Heart left ventricle (tissue), 16 donors: ENCODE measurements around the gene STPG2. TPM values are rescaled to one million over a fixed set of nuclear protein-coding genes. Genes with fewer than 3 reads are reported as not detected.

ENCODE experiments used
- ATAC-seq, 4 donors: fragments of 200-7000 bp; cut with Tn5 transposase; one replicate each; pipeline ENCODE4 v1.9.1; 2020 to 2022; ENCODE audit warnings: moderate library complexity in 4 of 4, mild to moderate bottlenecking in 3 of 4, moderate number of reproducible peaks in 1 of 4
- DNase-seq, 5 donors: peaks; one replicate each; pipeline ENCODE4 v3.0.0-alpha.2; 2020
- H3K27ac ChIP-seq, 12 donors: fragments of 200-600 bp; sonication (generic) in 4 of 12; one replicate each; pipeline versions ENCODE4 v1.5.0 to v1.8.0; 2016 to 2022; ENCODE audit warnings: mild to moderate bottlenecking in 2 of 12
- H3K27me3 ChIP-seq, 9 donors: fragments of 200-600 bp; sonication (generic) in 2 of 9; one replicate each; pipeline versions ENCODE4 v1.5.1 to v1.8.0; 2016 to 2022; ENCODE audit warnings: mild to moderate bottlenecking in 3 of 9
- H3K36me3 ChIP-seq, 9 donors: fragments of 200-600 bp; sonication (generic) in 2 of 9; one replicate each; pipeline versions ENCODE4 v1.5.0 to v1.8.0; 2018 to 2022; ENCODE audit warnings: mild to moderate bottlenecking in 2 of 9
- H3K4me1 ChIP-seq, 12 donors: fragments of 200-600 bp; sonication (generic) in 4 of 12; one replicate each; pipeline versions ENCODE4 v1.5.0 to v1.8.0; 2016 to 2022; ENCODE audit warnings: mild to moderate bottlenecking in 3 of 12
- H3K4me3 ChIP-seq, 12 donors: fragments of 200-600 bp; sonication (generic) in 4 of 12; one replicate each; pipeline versions ENCODE4 v1.5.0 to v1.8.0; 2017 to 2022; ENCODE audit warnings: mild to moderate bottlenecking in 9 of 12, moderate library complexity in 4 of 12
- H3K9me3 ChIP-seq, 12 donors: fragments of 200-600 bp; sonication (generic) in 4 of 12; one replicate each; pipeline versions ENCODE4 v1.5.0 to v1.8.0; 2016 to 2022; ENCODE audit warnings: mild to moderate bottlenecking in 1 of 12
- POLR2A ChIP-seq, 2 donors: fragments of 450-650 bp; IDR thresholded peaks; one replicate each; pipeline ENCODE4 v1.6.1; 2017; ENCODE audit warnings: antibody characterized with exemption in 2 of 2, mild to moderate bottlenecking in 2 of 2, moderate library complexity in 2 of 2
- WGBS, 4 donors: extraction: QIAGEN DNeasy Blood & Tissue Kit in 2 of 4; methylation state at CpG; one replicate each; pipeline versions ENCODE4 v1.1.5 to v1.1.7; 2013 to 2018; 5-methylcytosine and 5-hydroxymethylcytosine counted together
- intact Hi-C, 10 donors: fragments of 100-400 bp; cut with DNase I; formaldehyde crosslinking; loops; one replicate each; pipeline versions ENCODE4 v1.11.1 to v1.14.2; 2022
- polyA plus RNA-seq, 2 donors: library from polyadenylated mRNA; stranded (reverse); fragments of 200-250 nt; gene quantifications; one replicate each; pipeline ENCODE4 v1.2.3, GENCODE V29; 2013
- total RNA-seq, 9 donors: library from RNA; depleted of rRNA in 2 of 9; stranded (reverse); fragments of >200 nt in 2 of 9; fragmentation: NEBNext Ultra II Directional in 3 of 9; extraction: Animal tissue kit (Norgen Biotek cat#: 25700) in 3 of 9; gene quantifications; one replicate each; pipeline versions ENCODE4 v1.1.0 to v1.2.4, GENCODE V29; 2016 to 2023
- TF ChIP-seq, protein P1 (sequence below), 12 donors: fragments of 200-600 bp; sonication (generic) in 4 of 12; IDR thresholded peaks; one replicate each; pipeline versions ENCODE4 v1.5.0 to v1.8.0; 2018 to 2022; ENCODE audit warnings: antibody characterized with exemption in 12 of 12, mild to moderate bottlenecking in 5 of 12
- donor health status: ischemic (EF 13 %, LVEDD 7.1; RV severe dilation, severe dysfunction).
- donor health status: healthy with polysubstance abuse.
- donor health status: DM: no; HTN: yes; CAD: no.
- donor health status: DM: no; HTN: no; CAD: no.
- donor health status: ischemic (EF 25% LVEDD 6.9; RV normal size, moderate dysfunction).
- donor health status: ischemic (EF 25% LVEDD 5.7; RV mildly dilated, moderate dysfunction).
- donor health status: healthy.
- donor health status: DM: yes; HTN: yes; CAD: no.
- donor health status: ischemic (EF 35%, LVEDD 5.7; RV mildly dilated, moderate dysfunction).
- donor health status: nonischemic (EF 11% LVEDD 7.7; RV severe dilation, severe dysfunction).
- donor health status: DM: yes; HTN: yes; CAD: no.
- donor health status: PGD.
- donor health status: ischemic (EF 29% LVEDD 5.4; RV normal size, mild dysfunction).
- donor health status: nonischemic (EF 23%, LVEDD 6.1; RV moderate dilation, normal function).

STPG2 gene
- total and polyA plus RNA-seq, 11 donors, result 0.16 to 0.71 (median 0.32) TPM; not detected in 4

DNA sequence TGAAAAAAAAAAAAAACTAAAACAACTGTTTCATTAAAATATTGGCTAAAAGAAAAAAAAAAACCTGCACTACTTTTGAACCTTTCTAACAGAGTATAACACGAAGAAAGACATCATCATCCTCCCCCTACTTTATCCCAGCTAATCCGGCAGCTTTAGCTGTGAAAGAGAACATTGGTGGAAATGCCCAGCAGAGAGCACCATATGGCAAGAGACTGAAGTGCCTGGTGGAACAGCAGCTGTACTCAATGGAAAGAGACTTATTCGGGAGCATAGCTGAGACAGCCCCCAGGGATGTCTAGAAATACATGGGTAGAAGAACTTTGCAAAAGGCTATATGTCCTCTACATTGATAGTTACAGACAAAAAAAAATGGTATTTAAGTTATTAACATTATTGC is 30.3 kb downstream of the STPG2 start:
- TF ChIP-seq, protein P1, sequence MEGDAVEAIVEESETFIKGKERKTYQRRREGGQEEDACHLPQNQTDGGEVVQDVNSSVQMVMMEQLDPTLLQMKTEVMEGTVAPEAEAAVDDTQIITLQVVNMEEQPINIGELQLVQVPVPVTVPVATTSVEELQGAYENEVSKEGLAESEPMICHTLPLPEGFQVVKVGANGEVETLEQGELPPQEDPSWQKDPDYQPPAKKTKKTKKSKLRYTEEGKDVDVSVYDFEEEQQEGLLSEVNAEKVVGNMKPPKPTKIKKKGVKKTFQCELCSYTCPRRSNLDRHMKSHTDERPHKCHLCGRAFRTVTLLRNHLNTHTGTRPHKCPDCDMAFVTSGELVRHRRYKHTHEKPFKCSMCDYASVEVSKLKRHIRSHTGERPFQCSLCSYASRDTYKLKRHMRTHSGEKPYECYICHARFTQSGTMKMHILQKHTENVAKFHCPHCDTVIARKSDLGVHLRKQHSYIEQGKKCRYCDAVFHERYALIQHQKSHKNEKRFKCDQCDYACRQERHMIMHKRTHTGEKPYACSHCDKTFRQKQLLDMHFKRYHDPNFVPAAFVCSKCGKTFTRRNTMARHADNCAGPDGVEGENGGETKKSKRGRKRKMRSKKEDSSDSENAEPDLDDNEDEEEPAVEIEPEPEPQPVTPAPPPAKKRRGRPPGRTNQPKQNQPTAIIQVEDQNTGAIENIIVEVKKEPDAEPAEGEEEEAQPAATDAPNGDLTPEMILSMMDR (IDR thresholded peaks at IDR 0.05), result peak in 11 of 12 donors; percentile 11 to 50 (median 37)
- TF ChIP-seq POLR2A (IDR thresholded peaks at IDR 0.05), result no peak
- Histone ChIP-seq H3K27me3 (no peaks in the 10 kb centered on the region), H3K27ac (no peak overlapping the region), H3K36me3 (no peaks in the 10 kb centered on the region), H3K4me3 (no peak overlapping the region), H3K4me1 (no peaks in the 10 kb centered on the region), H3K9me3 (peaks cover 0 to 13% (median 7%) of the 10 kb centered on the region in 12 donors)
- peak in 3 of 4 donors; percentile 46 to 67 (median 66) for ATAC-seq
- intact Hi-C loops, result no loop called here
- DNase-seq, result peak in 1 of 5 donors; percentile 23
- WGBS, 4 donors, result 9 to 19% (median 15%) methylated on average over 3 of the region's 3 CpGs

DNA sequence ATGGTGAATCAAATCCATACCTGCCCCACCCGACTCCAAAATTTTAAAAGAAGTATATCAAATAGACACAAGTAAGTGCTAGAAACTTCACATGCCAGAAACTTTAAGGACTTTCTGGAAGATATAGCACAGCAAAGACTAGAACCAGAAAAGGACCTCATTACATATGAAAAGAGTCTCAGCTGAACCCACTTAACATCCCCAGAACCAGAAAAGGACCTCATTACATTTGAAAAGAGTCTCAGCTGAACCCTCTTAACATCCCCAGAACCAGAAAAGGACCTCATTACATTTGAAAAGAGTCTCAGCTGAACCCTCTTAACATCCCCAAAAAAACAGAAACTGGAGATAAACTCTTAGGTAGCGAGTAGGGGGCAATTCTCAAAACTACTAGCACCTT is 32.3 kb downstream of the STPG2 start:
- Histone ChIP-seq H3K27me3 (no peaks in the 10 kb centered on the region), H3K4me3 (no peak overlapping the region), H3K27ac (no peak overlapping the region), H3K4me1 (no peaks in the 10 kb centered on the region), H3K36me3 (no peaks in the 10 kb centered on the region), H3K9me3 (no peaks in the 10 kb centered on the region)
- TF ChIP-seq, protein P1 (IDR thresholded peaks at IDR 0.05), result no peak
- TF ChIP-seq POLR2A (IDR thresholded peaks at IDR 0.05), result no peak
- ATAC-seq, result no peak
- intact Hi-C loops, result no loop called here
- 87 to 94% (median 92%) methylated on average over 2 of the region's 2 CpGs for WGBS, 4 donors
- DNase-seq, result no peak

DNA sequence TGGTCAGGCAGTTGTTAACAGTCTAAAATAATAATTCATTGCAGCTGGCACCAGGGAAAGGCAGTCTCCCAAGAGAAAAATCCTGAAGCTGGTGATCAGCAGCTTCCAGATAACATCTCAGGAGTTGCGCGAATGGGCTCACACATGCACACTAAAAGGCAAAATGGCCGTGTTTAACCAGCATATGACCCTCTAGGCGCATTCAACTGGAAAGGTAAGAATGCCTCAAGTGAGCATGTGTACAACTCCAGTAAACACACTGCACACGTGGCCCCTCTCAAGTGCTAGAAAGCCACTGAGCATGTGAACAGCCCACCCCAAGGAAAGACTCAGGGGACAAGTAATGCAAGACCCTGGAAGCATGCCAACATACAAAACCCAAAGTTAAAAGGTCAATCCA is 33.1 kb downstream of the STPG2 start:
- Histone ChIP-seq H3K4me1 (no peaks in the 10 kb centered on the region), H3K4me3 (no peak overlapping the region), H3K36me3 (no peaks in the 10 kb centered on the region), H3K27me3 (no peaks in the 10 kb centered on the region), H3K27ac (no peak overlapping the region), H3K9me3 (no peaks in the 10 kb centered on the region)
- WGBS, 4 donors, result 61 to 88% (median 78%) methylated on average over 5 of the region's 5 CpGs
- DNase-seq (no peak), ATAC-seq (no peak)
- no peak for TF ChIP-seq POLR2A (IDR thresholded peaks at IDR 0.05)
- TF ChIP-seq, protein P1 (IDR thresholded peaks at IDR 0.05), result no peak
- intact Hi-C loops, result no loop called here

DNA sequence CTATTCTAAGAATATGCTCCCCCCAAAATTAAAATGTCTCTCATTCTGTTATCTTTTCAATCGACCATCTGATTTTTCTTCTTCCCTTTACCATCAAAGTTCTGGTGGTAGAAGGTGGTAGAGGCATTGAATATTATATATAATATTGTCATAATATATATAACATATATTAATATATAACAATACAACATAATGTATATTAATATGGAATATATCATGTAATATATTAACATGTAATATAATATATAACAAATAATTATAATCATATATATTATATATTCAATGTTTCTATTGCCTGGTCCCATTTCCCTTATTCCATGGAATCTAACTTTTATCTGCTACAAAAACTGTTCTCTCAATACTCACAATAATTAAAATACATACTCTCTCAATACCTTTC is 40.6 kb downstream of the STPG2 start:
- intact Hi-C loops, result no loop called here
- ATAC-seq, result no peak

DNA sequence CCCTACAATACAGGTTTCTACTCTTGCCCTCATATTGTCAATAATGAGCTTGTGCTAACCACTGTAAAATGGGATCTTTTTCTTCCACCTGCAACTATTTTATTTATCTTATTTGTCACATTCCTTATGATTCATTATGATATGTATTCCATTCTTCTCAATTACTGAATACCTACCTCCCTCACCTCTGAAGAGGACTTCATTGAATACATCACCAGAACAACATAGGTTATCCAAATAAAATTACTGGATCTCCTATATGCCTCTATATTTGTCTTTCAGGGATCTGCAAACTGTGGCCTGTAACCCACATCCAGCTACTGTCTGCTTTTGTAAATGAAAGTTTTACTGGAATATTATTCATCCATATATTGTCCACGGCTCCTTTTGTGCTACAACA is 41.3 kb downstream of the STPG2 start:
- ATAC-seq (no peak), DNase-seq (no peak)
- TF ChIP-seq, protein P1 (IDR thresholded peaks at IDR 0.05), result no peak
- TF ChIP-seq POLR2A (IDR thresholded peaks at IDR 0.05), result no peak
- H3K9me3 ChIP-seq, result no peaks in the 10 kb centered on the region
- no peaks in the 10 kb centered on the region for H3K36me3 ChIP-seq
- H3K4me1 ChIP-seq, result no peaks in the 10 kb centered on the region
- H3K27me3 ChIP-seq, result no peaks in the 10 kb centered on the region
- H3K4me3 ChIP-seq, result no peak overlapping the region
- intact Hi-C loops, result no loop called here
- 3 to 91% (median 66%) methylated on average over 1 of the region's 1 CpG for WGBS, 4 donors
- no peak overlapping the region for H3K27ac ChIP-seq

More for the DNA sequence above, 40.6 kb downstream of the STPG2 start:
- Histone ChIP-seq H3K27ac (no peak overlapping the region), H3K4me3 (no peak overlapping the region), H3K9me3 (no peaks in the 10 kb centered on the region), H3K27me3 (no peaks in the 10 kb centered on the region), H3K4me1 (no peaks in the 10 kb centered on the region), H3K36me3 (no peaks in the 10 kb centered on the region)
- TF ChIP-seq POLR2A (IDR thresholded peaks at IDR 0.05), result no peak
- 54 to 81% (median 68%) methylated on average over 1 of the region's 1 CpG for WGBS, 4 donors
- no peak for DNase-seq
